ENCODE results near the gene B3GNT7. TPM values are rescaled to one million over a fixed set of nuclear protein-coding genes. Genes with fewer than 3 reads are reported as not detected.

Gene B3GNT7
- total RNA-seq, 6 donors from 2014 or later = 64.5 to 108 (median 87.2) TPM

- ATAC-seq (ENCODE audit: low FRiP score in 2 of 2) (no peak), DNase-seq (no peak)
Measured at GRCh38 chr2:231364961-231365810, 30.3 kb upstream of the B3GNT7 start.

GRCh38 chr2:231367178-231367577 lies 28.3 kb upstream of the B3GNT7 start:
- DNase-seq (no peak), ATAC-seq (ENCODE audit: low FRiP score in 2 of 2) (no peak)
- 96% methylated on average over 8 of the region's 8 CpGs for WGBS, 2 donors
- Histone ChIP-seq H3K9me3 (no peaks in the 10 kb centered on the region), H3K36me3 (peaks cover 0 to 5% (median 1%) of the 10 kb centered on the region in 4 donors), H3K4me3 (no peak overlapping the region), H3K4me1 (no peaks in the 10 kb centered on the region), H3K27ac (no peak overlapping the region), H3K27me3 (no peaks in the 10 kb centered on the region)
- no peak for TF ChIP-seq EP300 (IDR thresholded peaks at IDR 0.05)

More at GRCh38 chr2:231364961-231365810, 30.3 kb upstream of the B3GNT7 start:
- Histone ChIP-seq H3K9me3 (no peaks in the 10 kb centered on the region), H3K4me3 (no peak overlapping the region), H3K4me1 (no peaks in the 10 kb centered on the region), H3K36me3 (peaks cover 0 to 14% (median 5%) of the 10 kb centered on the region in 4 donors), H3K27ac (no peak overlapping the region), H3K27me3 (no peaks in the 10 kb centered on the region)
- TF ChIP-seq POLR2A (IDR thresholded peaks at IDR 0.05) = no peak
- TF ChIP-seq POLR2AphosphoS5 (IDR thresholded peaks at IDR 0.05) = no peak
- TF ChIP-seq EP300 (IDR thresholded peaks at IDR 0.05) = no peak
- TF ChIP-seq CTCF (IDR thresholded peaks at IDR 0.05) = no peak
- WGBS, 2 donors = 75 to 79% methylated on average over 21 to 22 of the region's 22 CpGs

- H3K27me3 ChIP-seq = no peaks in the 10 kb centered on the region
- ATAC-seq (ENCODE audit: low FRiP score in 2 of 2) (no peak), DNase-seq (peak in 1 of 2 donors; percentile 82)
- H3K4me3 ChIP-seq = no peak overlapping the region
- no peak for TF ChIP-seq POLR2A (IDR thresholded peaks at IDR 0.05)
- no peak for TF ChIP-seq EP300 (IDR thresholded peaks at IDR 0.05)
- TF ChIP-seq POLR2AphosphoS5 (IDR thresholded peaks at IDR 0.05) = no peak
- no peak for TF ChIP-seq CTCF (IDR thresholded peaks at IDR 0.05)
- WGBS, 2 donors = 79 to 89% methylated on average over 15 to 23 of the region's 23 CpGs
- H3K4me1 ChIP-seq = no peaks in the 10 kb centered on the region
- no peak overlapping the region for H3K27ac ChIP-seq
- peaks cover 0 to 3% (median 0%) of the 10 kb centered on the region in 4 donors for H3K36me3 ChIP-seq
- H3K9me3 ChIP-seq = no peaks in the 10 kb centered on the region
Measured at GRCh38 chr2:231369580-231370428, 25.7 kb upstream of the B3GNT7 start.

GRCh38 chr2:231370429-231370748 lies 25.1 kb upstream of the B3GNT7 start:
- ATAC-seq (ENCODE audit: low FRiP score in 2 of 2) (peak in 1 of 2 donors; percentile 24), DNase-seq (no peak)
- TF ChIP-seq CTCF (IDR thresholded peaks at IDR 0.05) = no peak
- no peak for TF ChIP-seq POLR2AphosphoS5 (IDR thresholded peaks at IDR 0.05)
- no peak for TF ChIP-seq POLR2A (IDR thresholded peaks at IDR 0.05)
- no peak for TF ChIP-seq EP300 (IDR thresholded peaks at IDR 0.05)
- peaks cover 0 to 3% (median 0%) of the 10 kb centered on the region in 4 donors for H3K36me3 ChIP-seq
- H3K27ac ChIP-seq = no peak overlapping the region
- no peaks in the 10 kb centered on the region for H3K9me3 ChIP-seq
- H3K4me1 ChIP-seq = no peaks in the 10 kb centered on the region
- H3K4me3 ChIP-seq = no peak overlapping the region
- H3K27me3 ChIP-seq = no peaks in the 10 kb centered on the region
- 88 to 93% methylated on average over 5 to 6 of the region's 6 CpGs for WGBS, 2 donors

- 84 to 94% methylated on average over 14 to 15 of the region's 21 CpGs for WGBS, 2 donors
- DNase-seq (peak in 1 of 2 donors; percentile 65), ATAC-seq (ENCODE audit: low FRiP score in 2 of 2) (peak in 1 of 2 donors; percentile 33)
- no peak for TF ChIP-seq POLR2AphosphoS5 (IDR thresholded peaks at IDR 0.05)
- no peak for TF ChIP-seq CTCF (IDR thresholded peaks at IDR 0.05)
- no peak for TF ChIP-seq POLR2A (IDR thresholded peaks at IDR 0.05)
- TF ChIP-seq EP300 (IDR thresholded peaks at IDR 0.05) = no peak
- no peak overlapping the region for H3K27ac ChIP-seq
- H3K27me3 ChIP-seq = no peaks in the 10 kb centered on the region
- no peaks in the 10 kb centered on the region for H3K9me3 ChIP-seq
- no peak overlapping the region for H3K4me3 ChIP-seq
- peaks cover 0 to 3% (median 0%) of the 10 kb centered on the region in 4 donors for H3K36me3 ChIP-seq
- no peaks in the 10 kb centered on the region for H3K4me1 ChIP-seq
Measured at GRCh38 chr2:231370749-231371429, 24.6 kb upstream of the B3GNT7 start.

Measured in upper lobe of left lung (tissue), 6 donors.